ENCODE measurements around the gene DIAPH1.

DIAPH1 gene

GRCh38 chr5:141517312-141517711, 101.5 kb downstream of the DIAPH1 start:
- no peak for DNase-seq

DNA sequence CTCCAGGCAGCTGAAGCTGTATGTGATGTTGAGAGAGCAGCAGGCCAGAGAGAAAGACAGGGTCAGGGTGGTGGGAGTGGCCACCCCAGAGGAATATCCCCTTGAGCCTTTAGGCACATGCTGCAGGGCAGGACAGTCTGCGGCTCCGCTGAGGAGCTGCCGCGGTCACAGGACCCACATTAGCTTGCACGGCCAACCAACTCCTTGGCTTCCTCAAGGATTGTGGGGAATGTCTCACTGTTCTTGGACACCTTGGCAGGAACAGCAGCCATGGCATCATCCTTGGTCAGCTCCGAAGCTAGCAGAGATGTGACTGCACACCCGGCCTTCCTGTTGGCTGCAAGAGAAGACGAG, 102.2 kb downstream of the DIAPH1 start:
- DNase-seq: no peak

- DNase-seq: no peak
These were observed 102.7 kb downstream of the DIAPH1 start for GRCh38 chr5:141515946-141516671.

DNA sequence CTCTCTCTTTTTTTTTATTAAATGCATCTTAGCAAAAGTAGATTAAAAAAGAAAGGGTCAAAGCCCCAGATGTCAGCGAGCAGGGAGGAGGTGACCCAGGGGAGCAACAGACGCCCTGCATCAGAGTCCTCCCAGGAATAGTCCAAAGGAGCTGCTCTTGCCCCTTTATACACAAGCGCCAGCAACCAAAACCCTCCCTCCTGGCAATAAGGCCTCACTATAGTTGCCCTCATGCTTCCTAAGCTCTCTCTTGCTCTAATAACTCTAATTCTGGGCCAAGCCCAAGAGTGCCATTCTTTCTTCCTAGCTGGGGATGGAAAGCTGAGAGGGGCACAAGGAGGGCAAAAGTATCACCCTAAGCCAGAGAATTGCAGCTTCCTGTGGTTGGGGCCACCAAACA, 103.7 kb downstream of the DIAPH1 start:
- no peak for DNase-seq

DNA sequence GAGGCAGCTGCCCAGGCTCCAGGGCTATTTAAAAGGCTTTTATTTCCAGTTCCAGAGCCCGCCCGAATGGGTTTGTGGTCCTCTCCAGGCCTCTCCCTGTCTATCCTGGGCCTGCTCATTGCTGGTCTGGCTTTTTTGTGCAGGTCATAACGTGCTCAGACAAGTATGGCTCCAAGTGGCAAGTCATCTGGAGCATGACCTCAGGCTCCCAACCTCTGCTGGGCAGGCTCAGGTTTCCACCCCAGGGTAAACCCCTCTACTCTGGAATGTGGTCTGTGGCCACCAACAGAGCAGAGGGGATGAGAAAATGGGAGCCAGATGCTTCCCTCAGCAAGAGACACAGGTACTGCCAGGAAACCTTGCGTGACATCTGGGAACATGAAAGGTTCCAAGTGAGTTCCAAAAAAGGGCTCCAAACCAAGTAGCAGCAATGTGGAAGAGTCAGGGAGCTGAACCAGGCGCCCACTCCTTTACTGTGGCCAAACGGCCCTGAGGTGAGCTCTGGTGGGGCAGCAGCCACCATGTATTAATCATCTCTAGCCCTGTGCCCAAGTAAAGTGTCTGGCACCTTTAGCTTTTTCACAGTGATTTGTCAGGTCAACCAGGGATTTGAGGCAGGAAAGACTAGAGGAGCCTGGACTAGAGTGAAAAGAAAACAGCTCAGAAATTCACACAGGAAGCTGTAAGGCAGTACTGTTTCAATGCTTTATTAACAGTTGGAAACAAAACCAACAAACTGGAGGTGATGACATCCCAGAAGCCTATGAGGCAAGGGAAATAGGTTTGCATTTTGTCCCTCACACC, 104.3 kb downstream of the DIAPH1 start:
- DNase-seq: no peak

DNA sequence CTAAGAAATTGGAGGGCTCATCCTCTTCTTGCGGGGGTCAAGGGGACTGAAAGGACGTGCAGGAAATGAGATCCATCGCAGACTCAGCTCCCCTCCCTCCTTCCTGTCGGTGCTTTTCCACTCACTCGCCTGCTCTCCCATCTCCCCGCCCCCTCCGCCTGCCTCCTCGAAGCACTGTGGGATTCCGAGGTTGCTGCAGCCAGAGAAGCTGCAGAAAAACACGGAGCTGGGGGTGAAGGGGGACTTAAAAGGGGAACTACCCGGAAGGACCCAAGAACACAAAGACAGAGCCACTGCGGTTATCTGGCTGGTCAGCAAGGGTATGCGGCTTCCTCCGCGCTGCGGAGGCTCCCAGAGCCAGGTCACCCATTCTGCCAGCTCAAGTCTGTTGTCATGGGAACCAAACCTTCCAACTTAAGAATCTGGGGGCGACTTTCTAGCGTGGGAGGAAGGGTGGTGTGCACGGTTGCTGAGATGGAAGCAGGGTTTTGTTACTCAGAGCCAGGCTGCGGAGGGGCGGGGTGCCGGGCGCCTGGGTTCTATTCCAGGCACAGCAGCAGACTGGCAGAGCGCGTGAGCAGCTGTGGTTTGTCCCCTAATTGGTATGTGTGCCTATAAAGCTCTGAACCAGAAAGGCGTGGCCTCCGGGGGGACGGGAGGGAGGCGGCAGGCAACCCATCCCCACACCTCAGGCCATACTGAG, 105.0 kb downstream of the DIAPH1 start:
- DNase-seq: peak; percentile 72 to 83

- DNase-seq: no peak
These were observed 105.7 kb downstream of the DIAPH1 start for GRCh38 chr5:141512911-141513626.

GRCh38 chr5:141512390-141512910, 106.3 kb downstream of the DIAPH1 start:
- peak in 1 of 2 donors; percentile 73 for DNase-seq

DNA sequence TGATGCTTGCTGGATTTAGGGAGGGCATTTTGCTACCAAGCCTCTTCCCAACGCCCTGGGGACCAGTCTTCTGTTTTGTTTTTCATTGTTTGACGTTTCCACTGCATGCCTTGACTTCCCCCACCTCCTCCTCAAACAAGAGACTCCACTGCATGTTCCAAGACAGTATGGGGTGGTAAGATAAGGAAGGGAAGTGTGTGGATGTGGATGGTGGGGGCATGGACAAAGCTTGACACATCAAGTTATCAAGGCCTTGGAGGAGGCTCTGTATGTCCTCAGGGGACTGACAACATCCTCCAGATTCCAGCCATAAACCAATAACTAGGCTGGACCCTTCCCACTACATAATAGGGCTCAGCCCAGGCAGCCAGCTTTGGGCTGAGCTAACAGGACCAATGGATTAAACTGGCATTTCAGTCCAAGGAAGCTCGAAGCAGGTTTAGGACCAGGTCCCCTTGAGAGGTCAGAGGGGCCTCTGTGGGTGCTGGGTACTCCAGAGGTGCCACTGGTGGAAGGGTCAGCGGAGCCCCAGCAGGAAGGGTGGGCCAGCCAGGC, 107.0 kb downstream of the DIAPH1 start:
- no peak for DNase-seq

- no peak for DNase-seq
These were observed 107.8 kb downstream of the DIAPH1 start for GRCh38 chr5:141510850-141511601.

DNA sequence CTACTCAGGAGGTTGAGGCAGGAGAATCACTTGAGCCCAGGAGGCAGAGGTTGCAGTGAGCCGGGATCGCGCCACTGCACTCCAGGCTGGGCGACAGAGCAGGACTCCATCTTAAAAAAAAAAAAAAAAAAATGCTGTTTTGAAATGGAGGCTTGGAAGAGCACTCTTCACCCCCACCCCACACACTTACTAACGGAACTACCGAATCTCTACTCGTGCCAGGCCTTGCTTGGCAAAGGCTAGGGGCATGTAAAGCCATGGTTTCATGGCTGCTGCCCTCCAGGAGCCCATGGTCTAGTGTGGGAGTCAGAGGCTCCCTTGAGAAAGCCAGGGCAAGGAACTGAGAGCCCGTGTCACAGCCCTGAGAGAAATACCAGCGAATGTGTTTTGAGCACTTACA, 108.6 kb downstream of the DIAPH1 start:
- no peak for DNase-seq

- peak in 1 of 2 donors; percentile 47 for DNase-seq
These were observed 109.8 kb downstream of the DIAPH1 start for GRCh38 chr5:141508798-141509611.

GRCh38 chr5:141508440-141508797, 110.4 kb downstream of the DIAPH1 start:
- DNase-seq: no peak

DNA sequence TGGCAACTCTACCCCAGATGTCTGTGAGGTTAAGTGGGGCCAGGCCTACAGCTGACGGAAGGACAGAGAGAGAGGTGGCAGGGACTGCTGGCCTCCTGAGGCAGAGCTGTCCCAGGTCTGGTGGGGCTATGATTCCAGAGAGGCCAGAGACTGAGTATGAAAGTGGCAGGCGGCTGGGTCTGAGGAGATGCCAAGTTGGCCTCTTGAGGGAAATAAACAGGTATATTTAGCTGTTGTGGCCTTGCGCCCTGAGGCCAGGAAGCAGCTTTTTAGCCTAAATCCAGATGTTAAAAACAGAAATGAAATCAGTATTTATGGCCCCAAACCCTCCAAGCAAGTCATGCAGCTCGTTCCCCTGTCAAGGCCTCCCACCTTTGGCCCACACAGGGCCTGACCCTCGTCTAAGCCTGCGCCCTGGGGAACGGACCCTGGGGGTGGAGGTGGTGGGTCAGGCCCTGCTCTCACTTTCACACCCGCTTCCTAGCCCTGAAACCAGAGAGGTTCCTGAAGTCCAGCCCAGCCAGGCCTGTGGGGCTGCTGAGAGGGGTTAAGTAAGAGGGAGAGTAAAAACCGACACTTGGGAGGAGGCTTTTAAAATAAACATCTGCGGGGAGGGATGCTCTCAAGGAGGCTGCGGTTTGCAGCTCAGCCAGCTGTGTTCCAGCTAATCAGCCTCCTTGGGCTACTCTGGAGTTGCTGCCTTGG, 111.3 kb downstream of the DIAPH1 start:
- no peak for DNase-seq

- no peak for DNase-seq
These were observed 112.2 kb downstream of the DIAPH1 start for GRCh38 chr5:141506381-141507155.

- no peak for DNase-seq
These were observed 114.6 kb downstream of the DIAPH1 start for GRCh38 chr5:141504216-141504615.

DNA sequence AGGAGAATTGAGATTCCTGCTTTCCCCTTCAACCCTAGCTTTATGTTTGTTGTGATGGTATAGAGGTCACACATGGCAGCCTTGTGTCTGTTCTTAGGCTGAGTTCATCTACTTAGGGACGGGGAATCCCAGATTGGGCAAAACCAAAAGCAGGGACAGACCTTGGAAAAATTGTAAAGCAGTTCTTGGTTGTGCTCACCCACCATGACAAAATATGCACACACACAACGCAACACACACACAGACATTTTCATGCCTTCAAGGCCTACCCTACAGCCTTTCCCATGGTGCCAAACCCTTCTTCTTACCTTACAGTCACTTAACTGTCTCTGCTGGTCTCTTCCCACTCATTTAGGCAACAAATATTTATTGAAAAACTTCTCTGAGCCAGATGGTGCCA, 115.1 kb downstream of the DIAPH1 start:
- no peak for DNase-seq

GRCh38 chr5:141501761-141502160, 117.0 kb downstream of the DIAPH1 start:
- DNase-seq: no peak

- DNase-seq: no peak
These were observed 122.8 kb downstream of the DIAPH1 start for GRCh38 chr5:141496038-141496437.
